ENCODE data around the gene CACNA2D4. TPM values are rescaled to one million over a fixed set of nuclear protein-coding genes. Genes with fewer than 3 reads are reported as not detected.

Gene CACNA2D4
- polyA plus RNA-seq, 4 donors, result 1.9 to 3.2 (median 2.6) TPM

DNA sequence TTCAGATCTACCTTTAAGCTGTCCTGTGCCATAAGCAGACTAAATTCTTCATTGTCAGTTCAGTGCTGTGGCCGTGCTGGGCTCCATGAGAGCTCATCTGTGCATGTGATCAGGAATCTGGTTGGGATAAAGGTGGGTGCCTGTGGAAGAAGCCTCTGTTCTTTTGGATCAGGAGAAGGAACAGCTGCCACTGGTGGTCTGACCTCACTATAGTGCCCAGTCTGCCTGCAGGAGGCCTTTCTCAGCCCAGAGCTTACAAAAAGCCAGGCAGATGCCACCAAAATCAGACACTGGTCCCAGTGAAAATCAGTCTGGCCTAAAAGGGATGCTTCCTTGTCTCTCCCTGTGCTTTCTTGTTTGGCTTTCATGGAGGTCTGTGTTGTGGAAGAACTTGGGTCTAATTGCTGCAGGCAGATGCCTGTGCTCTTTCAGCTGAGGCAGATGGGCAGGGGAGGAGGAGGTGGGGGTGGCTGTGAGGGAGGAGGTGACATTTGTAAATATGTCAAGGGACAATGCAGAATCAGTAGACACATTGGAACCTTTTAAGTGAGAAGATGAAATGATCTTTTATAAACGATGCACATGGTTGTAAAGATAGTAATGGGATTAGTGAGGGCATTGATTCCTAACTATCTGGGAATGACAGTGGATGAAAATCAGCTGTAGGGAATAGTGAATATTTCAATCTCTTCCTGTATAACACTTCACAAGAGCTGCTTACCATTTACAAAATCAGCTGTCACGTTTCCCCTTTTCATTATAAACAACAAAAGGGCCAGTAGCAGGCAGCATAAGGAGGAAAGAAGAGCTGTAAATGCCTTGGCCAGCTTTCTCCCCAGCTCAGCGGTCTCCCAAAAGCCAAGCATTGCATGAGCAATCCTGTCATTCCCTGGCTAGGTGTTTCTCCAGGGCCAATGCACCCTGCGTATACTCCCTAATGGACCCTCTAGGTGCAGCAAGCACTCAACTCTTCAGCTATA is 44.6 kb downstream of the CACNA2D4 start:
- DNase-seq (ENCODE audit: low read depth in 4 of 4, low spot score in 3 of 4), result no peak

DNA sequence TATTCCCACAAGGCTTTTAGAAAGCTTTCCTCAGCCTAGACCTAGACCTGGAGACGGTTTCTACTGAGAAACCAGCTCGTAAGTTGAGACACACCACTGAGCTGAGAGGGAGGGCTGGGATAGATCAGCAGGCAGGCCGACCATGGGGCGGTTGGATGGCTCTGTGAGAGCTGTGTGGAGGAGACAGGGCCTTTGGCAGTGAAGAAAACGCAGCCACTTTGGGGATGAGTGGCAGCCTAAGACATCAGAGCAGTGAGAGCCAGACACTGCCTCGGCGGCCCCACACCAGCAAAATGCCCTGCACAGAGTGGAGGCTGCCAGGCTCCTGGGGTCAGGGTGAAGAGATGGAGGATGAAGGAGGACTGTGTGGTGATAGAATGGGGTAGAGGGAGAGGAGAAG is 46.0 kb downstream of the CACNA2D4 start:
- DNase-seq (ENCODE audit: low read depth in 4 of 4, low spot score in 3 of 4), result no peak

DNA sequence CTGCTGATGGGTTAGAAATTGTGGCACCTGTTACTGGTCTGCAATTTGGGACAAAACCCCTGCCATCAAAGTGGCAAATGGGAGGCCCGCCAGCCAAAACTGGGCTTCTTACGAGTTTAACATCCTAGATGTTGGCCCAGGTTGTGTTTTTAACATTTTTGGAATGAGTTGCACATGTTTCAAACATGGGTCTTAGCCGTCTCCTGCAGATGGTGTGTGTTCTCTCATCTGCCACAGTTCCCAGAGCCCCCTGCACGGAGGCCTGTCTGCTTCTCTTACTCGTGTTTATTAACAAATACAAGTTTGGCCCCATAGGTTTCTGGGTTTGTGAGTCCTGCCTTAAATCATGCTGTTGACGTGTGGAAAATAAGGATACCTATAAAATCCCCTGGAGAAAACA is 46.5 kb downstream of the CACNA2D4 start:
- DNase-seq (ENCODE audit: low read depth in 4 of 4, low spot score in 3 of 4), result no peak

DNA sequence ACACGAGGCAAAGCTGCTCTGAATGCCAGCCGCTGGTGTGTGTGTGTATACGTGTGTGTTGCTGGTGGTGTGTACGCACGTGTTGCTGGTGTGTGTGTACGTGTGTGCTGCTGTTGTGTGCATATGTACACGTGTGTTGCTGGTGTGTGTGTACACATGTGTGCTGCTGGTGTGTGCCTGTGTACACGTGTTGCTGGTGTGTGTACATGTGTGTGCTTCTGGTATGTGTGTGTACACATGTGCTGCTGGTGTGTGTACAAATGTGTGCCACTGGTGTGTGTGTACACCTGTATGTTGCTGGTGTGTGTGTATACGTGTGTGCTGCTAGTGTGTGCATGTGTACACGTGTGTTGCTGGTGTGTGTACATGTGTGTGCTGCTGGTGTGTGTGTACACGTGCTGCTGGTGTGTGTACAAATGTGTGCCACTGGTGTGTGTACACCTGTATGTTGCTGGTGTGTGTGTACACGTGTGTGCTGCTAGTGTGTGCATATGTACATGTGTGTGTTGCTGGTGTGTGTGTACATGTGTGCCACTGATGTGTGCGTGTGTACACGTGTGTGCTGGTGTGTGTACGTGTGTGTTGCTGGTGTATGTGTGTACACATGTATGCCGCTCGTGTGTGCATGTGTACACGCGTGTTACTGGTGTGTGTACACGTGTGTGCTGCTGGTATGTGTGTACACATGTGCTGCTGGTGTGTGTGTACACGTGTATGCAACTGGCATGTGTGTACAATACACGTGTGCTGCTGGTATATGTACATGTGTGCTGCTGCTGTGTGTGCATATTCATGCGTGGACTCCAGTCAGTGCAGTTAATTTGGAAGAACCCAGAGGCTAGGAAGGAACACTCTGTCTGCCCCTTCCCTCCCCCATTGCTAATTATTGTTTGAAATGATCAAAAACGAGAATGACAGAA is 47.2 kb downstream of the CACNA2D4 start:
- no peak for DNase-seq (ENCODE audit: low read depth in 4 of 4, low spot score in 3 of 4)

DNA sequence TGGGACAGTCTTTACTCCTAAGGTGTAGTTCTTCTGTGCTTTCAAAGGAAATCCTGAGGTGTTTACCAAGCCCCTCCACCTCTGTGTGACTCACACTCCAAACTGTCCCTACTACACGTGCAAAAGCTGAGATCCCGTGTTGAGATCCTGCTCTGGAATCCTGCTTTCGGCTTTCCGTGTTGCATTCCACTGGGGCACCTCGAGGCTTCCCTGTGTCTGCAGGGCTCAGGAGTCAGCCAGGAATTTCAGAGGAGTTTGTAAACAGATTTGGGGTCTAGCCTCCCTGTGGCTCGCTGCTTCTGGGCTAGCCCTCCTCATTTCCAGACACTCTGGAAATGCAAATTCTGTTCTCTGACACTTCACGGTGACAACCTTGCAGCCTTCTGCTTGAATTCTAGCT is 48.4 kb downstream of the CACNA2D4 start:
- no peak for DNase-seq (ENCODE audit: low read depth in 4 of 4, low spot score in 3 of 4)

DNA sequence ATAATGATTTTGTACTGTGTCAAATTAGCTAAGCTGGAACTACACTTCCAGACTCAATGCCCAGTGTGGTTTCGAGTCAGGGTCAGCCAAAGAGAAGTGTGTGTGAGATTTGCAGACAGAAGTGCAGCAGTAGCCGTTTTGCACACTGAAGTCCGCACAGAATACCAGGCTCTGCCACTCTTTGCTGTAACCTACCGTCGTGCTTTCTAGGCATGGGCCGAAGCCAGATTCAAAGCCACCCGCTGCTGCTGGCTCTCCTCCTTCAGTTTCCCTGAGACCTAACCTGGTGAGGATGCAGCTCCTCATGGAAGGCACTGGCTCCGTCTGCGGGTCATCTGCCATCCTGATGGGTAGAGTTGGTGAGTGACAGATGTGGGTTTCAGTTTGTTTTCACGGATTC is 49.3 kb downstream of the CACNA2D4 start:
- DNase-seq (ENCODE audit: low read depth in 4 of 4, low spot score in 3 of 4), result no peak

DNA sequence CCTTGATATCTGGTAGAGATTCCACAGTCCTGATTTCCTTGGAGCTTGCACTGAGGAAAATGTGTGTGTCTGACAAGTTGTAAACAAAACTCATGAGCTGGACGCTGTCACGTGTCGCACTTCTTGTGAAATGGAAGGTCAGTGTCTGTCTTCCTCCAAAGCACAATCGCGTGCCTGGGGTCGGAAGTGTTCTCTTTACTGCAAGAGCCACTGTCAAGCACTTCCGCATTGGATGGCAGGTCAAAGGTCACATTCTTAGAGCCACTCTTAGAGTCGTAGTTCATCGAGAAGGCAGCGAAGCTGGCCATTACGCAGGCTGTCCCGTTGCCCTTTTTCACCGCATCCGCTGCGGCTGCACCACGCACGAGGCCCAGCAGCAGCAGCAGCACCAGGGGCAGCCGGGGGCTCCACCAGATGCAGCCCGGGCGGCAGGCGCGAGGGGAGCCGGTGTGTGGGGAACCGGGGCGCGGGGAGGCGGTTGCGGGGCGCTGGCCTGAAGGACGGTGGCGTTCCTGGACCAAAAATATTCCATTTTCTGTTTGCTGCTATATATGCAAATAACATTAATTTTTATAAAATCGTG is 53.1 kb downstream of the CACNA2D4 start:
- DNase-seq (ENCODE audit: low read depth in 4 of 4, low spot score in 3 of 4), result no peak

DNA sequence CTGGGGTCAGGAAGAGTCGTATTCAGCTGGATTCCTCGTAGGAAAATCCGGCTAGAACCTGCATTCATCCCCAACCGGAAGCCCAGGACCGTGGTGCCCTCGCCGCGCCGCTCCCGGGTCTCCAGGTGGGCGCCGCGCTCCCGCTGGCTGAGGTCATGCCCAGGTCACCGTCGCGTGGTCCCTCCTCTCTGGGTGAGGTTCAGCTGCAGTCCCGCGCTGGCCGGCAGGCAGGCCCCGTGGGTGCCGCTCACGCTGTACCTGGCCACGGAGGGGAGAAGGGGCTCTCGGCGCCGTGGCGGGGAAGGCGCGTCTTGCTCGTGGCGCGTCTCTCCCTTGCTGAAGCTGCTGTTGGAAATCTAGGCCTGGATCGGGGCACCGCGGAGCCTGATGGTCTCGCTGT is 53.6 kb downstream of the CACNA2D4 start:
- no peak for DNase-seq (ENCODE audit: low read depth in 4 of 4, low spot score in 3 of 4)

DNA sequence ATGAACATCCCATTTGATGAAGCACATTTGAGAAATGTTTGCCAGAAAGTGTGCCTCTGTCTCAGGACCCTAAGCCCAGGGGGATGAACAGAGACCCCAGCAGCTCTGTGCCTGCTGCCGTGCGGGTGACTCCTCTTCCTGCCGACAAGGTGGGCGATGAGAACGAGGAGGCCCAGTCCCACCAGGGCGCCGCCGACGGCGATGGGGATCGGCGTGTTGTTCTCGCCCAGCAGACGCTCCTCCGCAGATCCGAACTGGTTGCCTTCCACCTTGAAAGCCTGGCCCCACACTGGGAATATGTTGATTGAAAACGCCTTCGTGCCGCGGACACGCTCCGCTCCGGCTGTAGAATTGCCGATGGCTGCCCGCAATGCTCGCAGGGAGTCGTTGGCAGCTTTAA is 54.0 kb downstream of the CACNA2D4 start:
- no peak for DNase-seq (ENCODE audit: low read depth in 4 of 4, low spot score in 3 of 4)

DNA sequence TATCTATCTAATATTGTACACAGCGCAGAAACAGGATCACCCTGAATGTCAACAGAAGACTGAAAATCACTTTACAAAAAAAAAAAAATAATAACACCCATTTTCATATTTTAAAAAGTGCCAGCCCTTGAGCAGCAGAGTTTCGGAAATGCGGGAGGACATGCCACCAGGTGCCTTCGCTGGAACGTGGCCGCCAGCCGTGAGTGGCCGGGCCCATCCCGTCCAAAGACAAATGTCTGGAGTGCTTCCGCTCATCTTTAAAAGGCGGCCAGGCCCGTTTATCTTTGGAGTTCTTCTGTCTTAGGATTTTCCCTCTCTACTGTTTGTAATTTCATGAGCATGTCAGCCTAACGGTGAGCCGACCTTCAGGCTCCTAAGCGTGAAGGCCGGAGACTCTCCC is 54.6 kb downstream of the CACNA2D4 start:
- no peak for DNase-seq (ENCODE audit: low read depth in 4 of 4, low spot score in 3 of 4)

DNA sequence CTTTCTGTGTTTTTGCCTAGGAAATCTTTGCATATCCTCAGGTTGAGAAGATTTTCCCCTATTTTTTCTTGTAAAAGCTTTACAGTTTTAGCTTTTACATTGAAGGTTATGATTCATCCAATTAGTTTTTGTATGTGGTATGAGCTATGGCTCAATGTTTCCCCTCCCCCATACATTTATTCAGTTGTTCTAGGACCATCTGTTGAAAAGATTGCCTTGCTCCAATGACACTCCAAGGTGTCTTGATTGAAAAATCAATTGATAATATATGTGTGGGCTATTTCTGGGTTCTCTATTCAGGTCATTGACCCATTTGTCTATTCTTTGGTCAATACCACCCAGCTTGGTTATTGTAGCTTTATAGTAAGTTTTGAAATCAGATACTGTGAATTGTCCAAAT is 55.5 kb downstream of the CACNA2D4 start:
- no peak for DNase-seq (ENCODE audit: low read depth in 4 of 4, low spot score in 3 of 4)

DNA sequence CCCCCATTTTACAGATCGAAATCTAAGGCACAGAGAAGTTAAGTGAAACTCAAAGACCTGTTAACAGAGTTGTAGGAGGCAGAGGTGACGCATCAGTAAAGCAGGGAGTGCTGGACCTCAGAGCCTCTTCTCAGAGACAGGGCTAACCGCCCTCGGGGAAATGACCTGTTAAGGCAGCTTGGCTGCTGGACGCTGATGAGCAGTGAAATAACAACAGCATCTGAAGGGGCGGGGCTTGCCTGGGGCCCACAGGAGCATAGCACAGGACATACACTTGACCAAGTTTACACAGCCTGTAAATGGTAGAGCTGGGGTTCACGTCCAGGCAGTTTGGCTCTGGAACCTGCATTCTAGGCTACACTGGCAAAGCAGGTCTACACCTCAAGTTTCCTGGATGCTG is 58.8 kb downstream of the CACNA2D4 start:
- no peak for DNase-seq (ENCODE audit: low read depth in 4 of 4, low spot score in 3 of 4)

DNA sequence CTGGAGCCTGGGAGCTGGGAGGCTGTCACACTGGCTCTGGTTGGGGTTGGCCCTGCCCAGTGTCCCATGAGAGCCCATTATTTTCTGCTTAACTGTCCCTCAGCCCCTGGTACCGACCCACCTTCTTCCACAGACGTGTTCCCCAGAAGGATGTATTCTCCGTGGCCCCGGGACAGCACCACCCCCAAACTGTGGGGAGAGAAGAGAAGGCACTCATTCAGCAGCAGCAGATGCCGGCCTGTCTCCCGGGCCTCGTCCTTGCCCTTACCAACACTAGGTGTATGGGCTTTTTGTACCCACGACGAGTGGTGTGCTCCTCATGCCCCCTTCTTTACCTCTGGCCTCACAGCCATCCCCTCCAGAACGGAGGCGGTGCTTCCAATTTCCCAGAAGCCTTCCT is 60.0 kb downstream of the CACNA2D4 start:
- no peak for DNase-seq (ENCODE audit: low read depth in 4 of 4, low spot score in 3 of 4)

DNA sequence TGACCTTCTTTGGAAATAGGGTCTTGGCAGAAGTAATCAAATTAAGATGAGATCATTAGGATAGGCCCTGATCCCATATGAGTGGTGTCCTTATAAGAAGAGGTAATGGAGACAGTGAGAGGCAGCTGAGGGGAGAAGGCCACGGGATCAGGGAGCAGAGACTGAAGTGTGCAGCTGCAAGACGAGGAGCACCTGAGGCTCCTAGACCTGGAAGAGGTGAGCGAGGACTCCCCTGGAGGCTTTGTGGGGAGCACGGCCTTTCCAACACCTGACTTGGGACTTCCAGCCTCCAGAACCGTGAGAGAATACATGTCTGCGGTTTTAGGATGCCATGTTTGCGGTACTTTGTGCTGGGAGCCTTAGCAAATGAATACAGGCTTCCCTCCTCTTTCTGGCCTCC is 60.6 kb downstream of the CACNA2D4 start:
- no peak for DNase-seq (ENCODE audit: low read depth in 4 of 4, low spot score in 3 of 4)

DNA sequence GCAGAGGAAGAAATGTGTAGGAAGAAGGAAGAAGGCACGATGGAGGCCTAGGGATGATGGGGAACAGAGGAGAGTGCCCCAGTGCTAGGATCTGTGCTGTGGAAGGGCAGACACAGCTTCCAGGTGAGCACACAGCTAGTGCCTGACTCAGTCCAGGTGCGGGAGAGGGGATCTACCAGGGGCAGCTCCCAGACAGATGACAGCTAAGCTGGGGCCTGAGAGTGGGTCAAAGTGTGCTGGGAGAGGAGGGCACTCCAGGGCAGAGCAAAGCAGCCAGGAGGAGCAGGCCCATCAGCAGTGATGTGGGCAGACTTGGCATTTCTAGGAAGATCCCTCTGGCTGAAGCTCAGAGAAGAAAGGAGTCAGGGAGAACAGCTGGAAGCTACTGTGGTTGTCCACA is 61.4 kb downstream of the CACNA2D4 start:
- DNase-seq (ENCODE audit: low read depth in 4 of 4, low spot score in 3 of 4), result no peak

DNA sequence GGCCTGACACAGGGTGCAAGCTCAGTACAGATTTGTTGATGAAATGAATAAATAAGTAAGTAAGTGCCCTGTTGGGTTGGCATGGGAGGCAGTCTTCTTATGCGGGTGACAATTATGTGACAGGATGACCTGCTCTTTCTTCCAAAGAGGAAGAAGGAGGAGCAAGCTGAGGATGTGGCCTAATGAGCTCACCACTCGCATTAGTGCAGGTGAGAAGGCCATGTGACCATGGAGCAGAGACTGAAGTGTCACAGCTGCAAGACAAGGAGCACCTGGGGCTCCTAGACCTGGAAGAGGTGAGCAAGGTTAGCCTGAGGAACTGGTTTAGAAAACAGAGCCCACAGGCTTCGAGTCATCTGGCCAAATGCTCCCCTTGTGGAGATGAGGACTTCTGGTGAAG is 63.2 kb downstream of the CACNA2D4 start:
- no peak for DNase-seq (ENCODE audit: low read depth in 4 of 4, low spot score in 3 of 4)

DNA sequence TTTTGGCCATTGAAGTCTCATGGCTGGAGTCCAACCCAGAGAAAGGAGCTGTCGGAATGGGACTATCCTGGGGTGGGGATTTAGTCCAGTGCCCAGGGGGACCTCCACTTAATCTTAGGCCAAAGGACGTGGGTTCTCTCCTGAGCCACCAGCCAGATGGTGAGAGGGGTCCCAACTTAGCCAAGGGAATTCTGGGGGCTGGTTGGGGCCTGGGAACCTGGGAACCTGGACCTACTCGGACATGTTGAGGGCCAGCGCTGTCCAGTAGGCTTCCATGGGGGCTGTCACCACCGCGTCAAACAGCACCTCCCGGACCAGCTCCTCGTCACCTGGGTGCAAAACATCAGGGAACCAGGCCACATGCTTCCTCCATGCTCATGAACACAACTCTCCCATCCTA is 64.7 kb downstream of the CACNA2D4 start:
- DNase-seq (ENCODE audit: low read depth in 4 of 4, low spot score in 3 of 4), result no peak

DNA sequence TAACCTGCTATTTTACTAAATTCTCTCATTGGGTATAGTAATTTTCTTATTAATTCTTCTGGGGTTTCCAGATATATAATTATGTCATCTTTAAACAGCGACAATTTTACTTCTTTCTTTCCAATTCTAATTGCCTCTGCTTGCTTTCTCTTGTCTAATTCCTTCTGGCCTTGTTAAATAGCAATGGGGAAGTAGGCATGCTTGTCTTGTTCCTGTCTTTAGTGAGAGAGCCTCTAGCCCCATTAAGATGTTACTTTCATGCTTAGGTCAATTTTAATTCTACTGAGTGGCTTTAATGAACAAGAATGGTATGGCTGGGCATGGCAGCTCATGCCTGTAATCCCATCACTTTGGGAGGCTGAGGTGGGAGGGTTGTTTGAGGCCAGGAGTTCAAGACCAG is 66.4 kb downstream of the CACNA2D4 start:
- DNase-seq (ENCODE audit: low read depth in 4 of 4, low spot score in 3 of 4), result no peak

DNA sequence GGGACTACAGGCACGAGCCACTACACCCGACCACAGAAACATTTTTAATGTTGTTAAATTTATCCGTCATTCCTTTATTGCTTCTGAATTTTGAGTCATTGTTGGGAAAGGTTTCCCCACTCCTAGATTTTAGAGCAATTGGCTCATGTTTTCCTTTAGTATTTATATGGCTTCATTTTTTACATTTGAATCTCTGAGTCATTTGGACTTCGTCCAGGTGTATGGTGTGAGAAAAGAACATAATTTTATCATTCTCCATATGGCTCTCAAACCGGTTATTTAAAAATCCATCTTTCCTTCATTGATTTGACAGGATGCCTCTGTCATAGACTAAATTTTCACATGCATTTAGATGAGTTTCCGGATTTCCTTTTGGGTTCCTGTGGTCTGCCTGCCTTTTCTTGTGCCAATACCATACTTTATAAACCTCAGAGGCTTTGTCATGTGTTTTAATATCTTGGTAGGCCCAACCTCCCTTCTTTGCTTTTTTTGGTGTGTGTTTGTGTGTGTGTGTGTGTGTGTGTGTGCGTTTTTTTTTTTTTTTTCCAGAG is 67.2 kb downstream of the CACNA2D4 start:
- DNase-seq (ENCODE audit: low read depth in 4 of 4, low spot score in 3 of 4), result no peak

DNA sequence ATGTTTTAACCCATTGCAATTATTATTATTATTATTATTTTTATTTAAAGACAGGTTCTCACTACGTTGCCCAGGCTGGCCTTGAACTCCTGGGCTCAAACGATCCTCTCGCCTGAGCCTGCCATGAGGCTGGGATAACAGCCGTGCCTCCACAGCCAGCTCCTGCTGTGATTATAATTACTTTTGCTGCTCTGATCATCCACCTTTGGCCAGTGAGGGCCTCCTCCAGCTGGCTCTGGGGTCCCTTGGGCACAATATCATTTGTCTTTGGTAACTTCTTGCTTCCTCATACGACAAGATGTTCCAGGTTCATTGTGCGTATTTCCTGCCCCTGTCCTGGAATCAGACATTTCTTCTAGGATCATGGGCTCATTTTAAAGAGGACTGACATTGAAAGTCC is 69.7 kb downstream of the CACNA2D4 start:
- DNase-seq (ENCODE audit: low read depth in 4 of 4, low spot score in 3 of 4), result no peak

DNA sequence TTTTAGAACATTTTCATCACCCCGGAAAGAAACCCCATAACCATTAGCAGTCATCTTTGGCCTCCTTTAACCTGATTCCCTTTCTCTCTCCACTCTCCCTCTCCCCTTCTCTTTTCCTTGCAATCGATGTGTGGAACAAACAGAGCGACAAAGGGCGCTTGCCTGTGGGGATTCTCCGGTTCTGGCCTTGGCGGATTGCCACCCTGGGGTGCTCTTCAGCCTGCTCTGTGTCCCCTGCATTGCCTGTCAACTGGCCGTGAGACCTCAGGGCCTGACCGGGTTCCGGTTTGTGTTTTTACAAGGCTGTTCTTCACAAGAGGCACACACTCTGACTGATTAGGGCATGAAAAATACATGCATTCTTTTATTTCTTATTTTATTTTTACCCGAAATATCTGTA is 70.3 kb downstream of the CACNA2D4 start:
- no peak for DNase-seq (ENCODE audit: low read depth in 4 of 4, low spot score in 3 of 4)
